ENCODE measurements around the gene LUM.

- TF ChIP-seq CTCF (IDR thresholded peaks at IDR 0.05; ENCODE audit: insufficient read depth, low read depth, low read length) (no peak), EZH2 (IDR thresholded peaks at IDR 0.05; ENCODE audit: insufficient read depth, low read length) (no peak)
Measured at GRCh38 chr12:91155990-91156389, 44.7 kb upstream of the LUM start.
